HG03139 (cell line): ENCODE results near the gene ADCY9.

Source experiments
- ATAC-seq: cut with Tn5 transposase; IDR thresholded peaks from one replicate; pipeline ENCODE4 v1.9.1; 2021; ENCODE audit not compliant: unreplicated experiment

ADCY9 gene

DNA sequence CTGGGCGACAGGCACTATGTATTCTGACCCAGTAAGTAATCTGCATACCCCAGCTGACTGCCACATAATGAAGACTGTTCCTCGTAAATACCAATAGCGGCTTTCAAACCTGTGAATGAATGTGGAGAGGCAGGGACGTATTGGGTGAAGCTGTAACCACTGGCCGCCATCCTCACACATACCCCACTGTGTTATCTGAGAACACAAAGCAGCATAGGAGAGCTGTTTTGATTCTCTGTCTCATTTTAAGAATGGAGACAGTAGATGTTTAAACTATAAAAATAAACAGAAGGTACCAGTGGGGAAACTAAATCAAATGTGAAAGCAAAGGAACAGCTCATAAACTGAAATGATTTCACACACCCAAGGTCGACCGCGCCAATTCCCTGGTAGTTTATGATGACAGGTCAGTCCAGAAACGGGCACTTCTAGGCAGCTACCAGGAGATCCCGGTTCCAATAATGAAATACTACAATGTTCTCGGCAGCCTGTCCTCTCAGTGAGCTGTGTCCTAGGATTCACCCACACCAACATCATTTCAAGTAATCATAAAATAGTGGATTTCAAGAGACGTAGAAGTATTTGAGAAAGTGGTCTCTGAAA, 109.7 kb downstream of the ADCY9 start:
- no peak for ATAC-seq

DNA sequence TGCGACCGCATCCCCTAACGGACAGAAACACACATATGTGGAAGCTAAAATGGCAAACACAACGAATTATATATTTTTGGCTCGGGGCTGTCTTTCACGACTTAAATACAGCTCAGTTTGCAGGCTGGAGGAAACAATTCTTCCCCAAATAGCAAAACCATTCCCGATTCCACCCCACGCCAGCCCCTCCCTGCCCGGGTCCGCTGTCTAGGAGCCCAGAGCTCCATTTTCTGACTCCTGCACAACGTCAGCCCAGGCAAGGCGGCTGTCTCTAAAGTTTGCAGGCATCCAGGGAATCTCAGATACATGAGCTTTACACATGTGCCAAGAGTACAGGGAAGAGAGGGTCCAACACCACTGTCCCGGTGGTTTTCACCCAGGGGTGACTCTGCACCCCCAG, 110.5 kb downstream of the ADCY9 start:
- no peak for ATAC-seq

DNA sequence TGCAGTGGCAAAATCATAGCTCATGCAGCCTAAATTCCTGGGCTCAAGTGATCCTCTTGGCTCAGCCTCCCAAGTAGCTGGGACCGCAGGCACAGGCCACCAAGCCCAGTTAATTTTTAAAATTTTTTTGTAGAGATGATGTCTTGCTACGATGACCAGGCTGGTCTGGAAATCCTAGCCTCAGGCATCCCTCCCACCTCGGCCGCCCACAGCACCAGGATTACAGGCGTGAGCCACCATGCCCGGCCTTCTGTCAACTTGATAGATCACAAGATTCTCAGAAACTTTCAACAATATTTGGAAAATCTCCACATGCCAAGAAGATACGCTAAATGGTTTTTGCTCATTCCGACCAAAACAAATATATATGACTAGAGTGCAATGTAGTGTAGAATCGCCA, 111.0 kb downstream of the ADCY9 start:
- no peak for ATAC-seq

DNA sequence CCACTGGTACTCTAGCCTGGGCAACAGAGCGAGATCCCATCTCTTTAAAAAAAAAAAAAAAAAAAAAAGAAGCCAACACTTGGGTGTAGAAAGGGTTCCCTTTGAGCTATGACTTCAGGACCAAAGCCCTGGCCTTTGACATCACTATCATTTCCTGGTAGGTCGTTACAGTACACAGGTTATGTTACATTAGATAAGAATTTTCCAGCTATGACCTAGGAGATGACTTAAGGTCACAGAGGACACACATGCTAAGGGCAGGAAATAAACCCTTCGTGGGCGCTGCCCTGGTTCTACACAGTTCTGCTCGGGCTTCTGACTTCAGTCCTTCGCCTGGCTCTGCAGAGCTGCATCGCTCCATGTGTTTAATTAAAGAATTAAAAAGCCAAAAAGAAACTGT, 112.0 kb downstream of the ADCY9 start:
- no peak for ATAC-seq

DNA sequence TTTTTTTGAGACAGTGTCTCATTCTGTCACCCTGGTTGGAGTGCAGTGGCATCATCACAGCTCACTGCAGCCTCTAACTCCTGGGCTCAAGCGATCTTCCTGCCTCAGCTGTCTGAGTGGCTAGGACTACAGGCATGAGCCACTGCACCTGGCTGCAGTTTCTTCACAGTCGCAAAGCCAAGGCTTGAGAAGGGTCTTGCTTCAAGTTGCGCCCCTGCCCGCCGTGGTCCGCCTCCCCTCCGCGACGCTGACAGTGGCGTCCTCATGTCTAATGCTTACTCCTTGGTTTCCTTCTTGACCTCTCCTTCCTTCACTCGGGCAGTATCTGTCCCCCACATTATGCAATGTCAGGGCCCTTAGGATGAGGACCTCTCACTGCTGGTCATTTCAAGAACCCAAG, 112.7 kb downstream of the ADCY9 start:
- ATAC-seq = no peak

DNA sequence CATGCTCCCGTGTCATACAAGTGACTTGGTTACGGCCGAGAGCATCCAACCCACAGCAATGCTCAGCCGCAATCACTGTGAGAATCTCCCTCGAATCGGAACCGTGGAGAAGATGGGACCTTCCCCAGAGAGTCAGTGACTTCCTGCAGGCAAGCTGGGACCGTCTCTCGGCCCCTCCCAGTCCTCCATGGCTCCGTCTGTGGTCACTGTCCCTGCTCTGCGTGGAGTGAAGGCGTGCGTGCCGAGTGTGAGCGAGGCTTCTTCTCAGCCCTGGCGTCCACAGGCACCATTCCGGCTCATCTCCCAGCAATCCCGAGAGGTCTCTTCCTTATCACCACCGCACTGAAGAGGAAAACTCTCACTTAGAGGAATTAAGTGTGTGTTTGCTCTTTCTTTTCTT, 113.1 kb downstream of the ADCY9 start:
- no peak for ATAC-seq

DNA sequence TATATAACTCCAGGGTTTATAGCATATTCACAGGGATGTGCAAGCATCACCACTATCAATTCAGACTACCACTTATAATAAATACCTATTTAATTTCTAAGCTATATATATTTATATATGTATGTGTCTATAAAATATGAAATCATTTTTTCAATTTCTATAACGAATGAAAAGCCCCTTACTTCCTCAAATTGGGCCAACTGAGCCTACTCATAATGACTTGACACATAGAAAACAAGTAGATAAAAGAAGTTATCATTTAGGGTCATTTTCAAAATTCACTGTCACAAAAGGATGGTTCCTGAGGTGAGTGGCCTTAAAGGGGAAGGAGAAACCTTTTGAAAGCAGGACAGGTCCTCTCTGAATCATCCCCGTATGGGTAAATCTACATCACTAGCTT, 114.1 kb downstream of the ADCY9 start:
- ATAC-seq = no peak

DNA sequence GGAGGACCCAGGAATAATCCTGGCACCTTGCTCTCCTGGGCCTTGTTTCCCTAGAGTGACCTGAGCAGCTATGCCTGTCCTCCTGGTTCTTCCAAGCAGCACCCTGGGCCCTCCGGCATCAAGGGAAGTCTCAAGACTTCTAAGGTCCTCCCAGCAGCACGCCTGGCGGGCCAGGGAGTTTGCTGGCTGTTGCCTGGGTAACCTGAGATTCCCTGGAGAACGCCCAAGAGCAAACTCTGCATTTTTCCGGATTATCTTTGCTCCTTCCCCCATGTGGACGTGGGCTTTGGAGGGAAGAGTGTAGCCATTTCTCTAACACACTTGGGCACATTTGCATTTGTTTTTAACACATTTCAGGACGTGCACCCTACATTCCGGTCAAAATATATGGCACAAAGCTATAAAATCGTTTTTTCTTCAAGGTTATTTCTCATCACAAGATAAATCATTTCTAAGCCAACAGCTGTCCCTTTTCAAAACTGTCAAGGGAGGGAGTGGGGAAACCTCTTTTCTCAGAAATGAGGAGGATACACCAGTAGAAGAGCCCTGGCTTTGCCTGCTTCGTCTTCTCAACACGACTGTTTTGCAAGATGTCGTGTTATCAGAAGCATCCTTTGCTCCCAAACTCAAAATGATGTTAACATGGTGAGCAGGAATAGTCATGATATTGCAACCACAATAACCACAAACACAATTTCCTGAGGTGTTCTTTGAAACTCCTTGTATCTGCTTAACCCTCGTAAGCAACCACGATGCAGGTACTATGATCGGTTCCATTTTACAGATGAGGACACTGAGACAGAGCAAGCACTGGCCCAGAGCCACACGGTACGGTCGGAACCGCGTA, 116.5 kb downstream of the ADCY9 start:
- no peak for ATAC-seq

DNA sequence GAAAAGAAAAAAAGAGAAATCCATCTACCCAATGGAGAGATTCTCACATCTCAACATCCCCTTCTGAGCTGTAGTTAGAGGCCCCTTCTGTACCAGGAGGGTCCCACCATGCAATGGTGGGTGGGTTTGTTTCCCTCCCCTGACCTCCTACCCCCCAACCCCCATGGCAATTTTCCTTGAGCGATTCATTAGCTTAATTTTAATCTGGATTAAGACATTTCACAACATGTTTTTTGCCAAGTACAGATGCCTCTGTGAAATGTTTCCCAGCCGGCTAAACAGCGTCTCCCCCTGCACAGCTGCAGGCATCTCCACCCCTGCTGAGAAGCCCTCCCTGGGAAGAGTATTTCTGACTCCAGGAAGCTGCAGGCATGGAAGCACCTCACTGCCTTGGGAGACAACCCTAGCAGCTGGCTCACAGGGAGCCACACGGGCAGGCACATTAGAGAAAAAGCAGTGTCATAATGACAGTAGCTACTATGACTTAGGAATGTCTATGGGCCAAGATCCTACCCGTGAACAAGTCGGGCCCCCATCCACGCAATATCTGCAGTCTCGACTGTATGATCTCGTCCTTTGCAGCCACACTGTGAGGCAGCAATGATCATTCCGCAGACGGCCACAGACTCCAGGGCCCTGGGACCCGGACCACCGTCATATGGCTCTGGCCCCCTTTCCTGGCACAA, 117.3 kb downstream of the ADCY9 start:
- ATAC-seq = no peak

DNA sequence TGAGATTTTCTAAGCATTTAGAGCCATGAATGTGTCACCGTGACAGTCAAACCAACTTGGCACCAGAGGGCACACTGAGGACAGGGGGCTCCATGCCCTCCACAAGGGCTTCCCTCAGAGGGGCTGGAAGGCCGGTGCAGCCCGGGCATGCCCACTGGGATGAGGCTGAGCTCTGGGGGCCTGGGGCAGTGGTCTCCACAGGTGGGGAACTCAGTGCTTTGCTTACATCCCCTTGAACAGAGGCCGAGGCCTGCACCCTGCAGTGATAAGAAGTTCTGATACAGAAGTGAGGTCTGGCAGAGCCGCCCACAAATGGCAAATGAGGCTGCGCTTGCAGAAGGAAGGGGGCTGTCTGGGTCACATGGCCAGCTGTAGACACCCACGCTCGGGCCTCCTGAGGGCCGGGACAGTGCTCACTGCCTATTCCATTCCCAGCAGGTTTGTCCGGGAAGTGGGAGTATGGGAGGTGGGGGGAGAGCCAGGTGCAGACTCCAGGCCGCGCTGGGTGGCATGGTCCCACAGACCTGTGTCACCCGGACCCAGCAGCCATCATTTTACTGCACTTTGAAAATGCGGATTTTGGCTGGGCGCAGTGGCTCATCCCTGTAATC, 118.9 kb downstream of the ADCY9 start:
- ATAC-seq = no peak

DNA sequence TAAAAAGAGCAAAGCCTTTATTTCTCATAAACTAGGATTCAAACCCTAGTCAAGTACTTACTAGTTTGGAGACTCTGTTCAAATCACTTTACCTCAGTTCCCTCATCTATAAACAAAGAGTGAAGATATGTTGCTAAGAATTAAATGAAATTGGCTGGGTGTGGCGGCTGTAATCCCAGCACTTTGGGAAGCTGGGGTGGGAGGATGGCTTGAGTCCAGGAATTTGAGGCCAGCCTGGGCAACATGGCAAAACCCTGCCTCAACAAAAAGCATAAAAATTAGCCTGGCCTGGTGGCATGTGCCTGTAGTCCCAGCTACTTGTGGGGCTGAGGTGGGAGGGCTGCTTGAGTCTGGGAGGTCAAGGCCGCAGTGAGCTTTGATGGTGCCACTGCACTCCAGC, 121.2 kb downstream of the ADCY9 start:
- ATAC-seq = no peak

DNA sequence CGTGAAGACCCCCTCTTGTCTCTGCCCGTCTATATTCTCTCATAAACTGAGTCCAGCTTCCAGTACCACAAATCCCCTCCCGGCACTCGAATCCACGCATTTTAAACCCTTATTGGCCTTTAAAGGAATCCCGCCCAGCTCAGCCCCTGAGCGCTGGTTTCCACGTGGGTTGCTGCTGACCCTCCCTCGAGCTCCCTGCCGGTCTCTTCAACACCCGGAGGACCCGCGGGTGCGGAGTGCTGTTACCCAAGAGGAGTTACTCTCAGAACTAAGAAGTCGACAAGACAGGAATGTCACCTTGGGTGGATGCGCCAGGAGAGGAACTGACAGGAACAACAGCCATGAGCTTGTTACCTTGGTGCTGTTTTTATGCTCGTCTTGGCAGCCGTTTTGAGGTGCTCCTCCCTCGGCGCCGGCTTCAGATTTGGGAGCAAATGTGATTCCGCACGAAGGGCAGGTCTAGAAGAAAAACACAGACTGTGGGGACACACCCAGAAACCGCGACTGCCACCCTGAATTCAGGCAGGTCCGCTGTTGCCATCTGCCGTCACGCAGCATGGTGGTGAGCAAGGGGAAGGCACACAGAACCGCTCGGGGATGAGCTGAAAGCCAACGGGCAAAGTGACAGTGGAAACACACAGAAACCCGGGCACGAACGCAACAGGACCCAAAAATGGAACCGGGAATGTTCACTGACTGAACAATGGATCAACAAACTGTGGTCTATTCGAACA, 123.0 kb downstream of the ADCY9 start:
- ATAC-seq = no peak

DNA sequence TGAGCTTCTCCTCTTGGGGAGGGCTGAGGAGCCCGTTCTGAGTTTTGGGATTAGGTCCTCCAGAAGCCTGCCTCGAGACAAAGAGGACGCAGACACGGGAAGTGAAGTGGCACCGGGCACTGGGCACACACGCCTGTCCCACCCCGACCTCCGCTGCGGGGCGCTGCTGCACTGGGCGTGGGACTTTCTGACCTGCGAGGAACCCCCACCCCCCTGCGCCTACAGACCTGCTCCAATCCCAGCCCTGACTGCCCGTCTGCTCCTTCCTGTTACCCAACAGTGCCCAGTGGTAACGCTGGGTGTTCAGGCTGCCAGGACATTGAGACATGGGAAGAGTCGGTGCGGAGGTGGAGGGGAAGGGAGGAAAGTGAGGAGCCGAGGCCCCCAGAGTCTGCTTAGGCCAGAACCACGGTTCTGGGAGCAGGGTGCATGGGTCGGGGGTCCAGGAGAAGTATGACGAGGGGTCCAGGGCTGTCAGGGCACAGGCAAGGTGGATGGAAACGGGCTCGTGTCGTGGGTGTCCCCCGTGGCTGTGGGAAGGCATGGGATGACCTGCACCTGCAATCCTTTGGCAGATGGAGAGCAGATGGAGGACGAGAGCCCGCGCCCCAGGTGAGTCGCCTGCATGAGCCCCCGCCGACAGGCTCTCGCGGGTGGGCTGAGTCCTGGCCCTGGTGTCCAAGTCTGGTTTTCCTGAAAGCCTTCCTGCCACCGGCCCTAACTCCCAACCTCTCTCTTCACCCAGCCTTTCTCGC, 123.8 kb downstream of the ADCY9 start:
- ATAC-seq = no peak

DNA sequence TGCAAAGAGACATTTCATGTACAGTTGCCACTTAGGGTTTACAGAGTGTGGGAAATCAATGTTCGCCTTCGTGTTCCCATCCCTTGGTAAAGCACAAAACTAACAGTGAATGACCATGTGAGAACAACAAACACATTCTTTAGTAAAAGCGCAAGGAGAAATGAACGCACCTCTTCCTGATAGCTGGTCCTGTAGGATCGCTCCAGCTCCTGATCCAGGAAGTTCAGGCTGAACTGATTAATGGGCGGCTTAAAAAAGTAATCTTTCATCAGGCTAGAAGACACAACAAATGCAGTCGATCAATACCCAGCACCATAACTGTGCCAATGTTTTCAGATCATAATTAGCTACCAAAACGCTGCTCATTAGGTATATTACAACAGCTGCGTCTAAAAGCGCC, 127.4 kb downstream of the ADCY9 start:
- ATAC-seq = no peak

DNA sequence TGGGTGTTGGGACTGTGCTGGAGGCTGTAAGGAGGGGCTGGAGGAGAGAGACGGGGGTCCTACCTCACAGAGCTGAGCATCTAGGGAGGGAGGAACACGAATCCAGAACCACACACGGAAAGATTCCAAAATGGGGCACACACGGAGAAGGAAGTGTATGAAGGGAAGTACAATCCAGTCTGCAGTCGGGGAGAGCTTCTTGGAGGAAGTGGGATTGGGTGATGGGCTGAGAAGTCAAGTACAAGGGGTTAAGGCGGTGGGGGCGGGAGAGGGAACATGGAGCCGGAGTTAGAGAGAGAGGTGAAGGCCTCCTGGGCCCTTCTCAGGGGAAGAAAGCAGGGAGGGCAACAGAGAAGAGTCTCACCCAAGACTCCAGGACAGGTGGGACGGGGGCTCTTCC, 128.2 kb downstream of the ADCY9 start:
- ATAC-seq = no peak

DNA sequence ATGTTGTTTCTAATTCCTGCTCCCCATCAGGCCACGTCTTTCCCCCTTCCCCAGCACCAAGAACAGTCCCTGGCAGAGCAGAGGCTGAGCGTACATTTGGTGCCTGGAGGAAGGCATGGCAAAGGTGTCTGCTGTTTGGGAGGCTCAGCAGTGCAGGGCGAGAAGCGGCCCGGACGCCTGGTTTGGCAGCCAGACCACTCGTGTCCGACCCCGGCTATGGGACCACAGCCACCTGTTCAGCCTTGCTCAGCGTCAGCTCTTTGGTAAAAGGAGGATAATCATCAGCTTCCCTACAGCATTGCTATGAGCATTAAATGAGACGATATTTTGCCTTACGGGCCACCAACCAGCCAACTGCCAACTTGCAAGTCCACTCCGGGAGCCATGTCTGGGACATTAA, 129.0 kb downstream of the ADCY9 start:
- no peak for ATAC-seq

DNA sequence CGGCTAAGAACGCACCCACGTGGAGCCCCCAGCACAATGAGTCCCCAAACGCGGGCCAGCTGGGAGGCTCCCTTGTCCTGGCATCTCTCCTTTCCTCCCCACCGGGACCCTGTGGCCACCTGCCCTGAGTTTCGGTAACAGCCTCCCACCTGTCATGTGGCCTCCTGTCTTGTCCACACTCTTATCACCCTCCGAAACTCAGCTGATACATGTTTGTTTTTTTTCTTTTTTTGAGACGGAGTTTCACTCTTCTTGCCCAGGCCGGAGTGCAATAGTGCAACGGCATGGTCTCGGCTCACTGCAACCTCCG, 130.1 kb downstream of the ADCY9 start:
- no peak for ATAC-seq

DNA sequence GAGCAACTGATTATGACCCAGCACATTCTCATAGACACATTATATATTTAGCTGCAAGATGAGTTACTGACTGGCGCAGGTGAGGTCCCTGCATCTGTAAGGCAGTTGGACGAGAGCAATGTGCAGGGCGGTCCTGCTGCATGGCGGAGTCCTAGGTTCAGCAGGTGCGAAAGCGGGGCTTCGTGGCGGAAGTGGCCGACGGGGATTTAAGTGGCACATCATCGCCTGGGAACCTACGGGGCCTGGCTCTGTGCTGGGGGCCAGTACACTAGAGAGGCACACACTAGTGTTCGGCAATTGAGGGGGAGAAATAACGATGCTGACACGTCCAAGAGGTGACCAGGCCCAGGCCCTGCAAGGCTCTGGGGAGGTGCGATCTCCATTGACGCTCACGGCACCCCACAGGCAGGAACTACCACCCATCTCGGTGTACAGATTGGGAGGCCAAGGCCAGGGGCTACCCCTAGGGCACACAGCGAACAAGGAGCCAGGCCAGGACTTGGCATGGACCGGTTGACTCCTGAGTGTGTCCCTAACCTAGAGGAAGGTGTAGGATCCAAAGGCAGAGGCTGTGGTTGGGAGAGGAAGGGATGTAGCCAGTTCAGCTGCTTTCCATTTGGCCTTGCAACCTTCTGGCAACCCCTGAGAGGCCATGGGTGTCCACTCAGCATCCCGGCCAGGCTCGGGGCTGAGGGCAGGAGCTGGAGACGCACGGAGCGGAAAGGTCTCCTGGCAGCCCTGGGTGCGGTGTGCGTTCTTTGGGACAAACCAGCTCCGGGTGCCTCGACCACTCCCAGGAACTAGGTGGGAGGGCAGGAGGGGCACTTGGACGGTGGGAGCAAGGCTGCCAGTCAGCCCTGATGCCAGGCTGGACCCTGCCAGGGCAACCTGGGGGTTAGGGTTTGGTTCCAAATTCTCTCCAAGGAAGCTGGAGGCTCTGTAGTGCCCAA, 131.9 kb downstream of the ADCY9 start:
- ATAC-seq = no peak

DNA sequence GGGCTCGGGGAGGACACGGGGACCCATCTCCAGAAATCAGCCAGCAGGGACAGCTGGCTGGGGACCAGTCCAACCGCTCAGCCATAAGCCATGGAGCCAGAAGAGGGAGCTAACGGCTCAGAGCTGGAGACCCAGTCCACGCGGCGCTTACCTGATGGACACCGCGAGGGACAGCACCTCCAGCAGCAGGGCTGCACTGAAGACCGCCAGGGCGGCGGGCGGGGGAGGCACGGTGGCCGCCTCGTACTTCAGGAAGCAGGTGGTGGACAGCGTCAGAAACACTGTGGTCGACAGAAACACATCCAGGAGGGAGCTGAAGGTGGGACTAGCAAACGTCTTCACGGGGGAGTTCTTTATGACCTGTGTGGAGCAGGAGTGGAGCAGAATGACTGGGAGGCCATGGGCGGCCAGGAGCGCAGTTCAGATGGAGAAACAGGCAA, 133.1 kb downstream of the ADCY9 start:
- no peak for ATAC-seq
